ENCODE data around the gene RIC1.

The RIC1 gene

DNA sequence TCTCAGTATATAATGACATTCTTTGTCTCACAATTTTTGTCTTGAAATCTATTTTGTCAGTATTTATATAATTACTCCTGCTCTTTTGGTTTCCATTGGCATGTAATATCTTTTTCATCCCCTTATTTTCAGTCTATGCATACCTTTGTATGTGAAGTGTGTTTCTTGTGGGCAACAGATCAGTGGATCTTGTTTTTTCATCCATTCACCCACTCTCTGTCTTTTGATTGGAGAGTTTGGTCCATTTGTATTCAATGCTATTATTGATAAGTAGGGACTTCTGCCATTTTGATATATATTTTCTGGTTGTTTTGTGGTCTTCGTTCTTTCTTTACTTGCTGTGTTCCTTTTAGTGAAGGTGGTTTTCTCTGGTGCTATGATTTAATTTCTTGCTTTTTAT is 10.9 kb downstream of the RIC1 start:
- H3K4me2 ChIP-seq (ENCODE audit: low read length), result no peak overlapping the region
- no peaks in the 10 kb centered on the region for H3K27me3 ChIP-seq (ENCODE audit: insufficient read depth, low read length)
- no peak overlapping the region for H3K9ac ChIP-seq (ENCODE audit: low read length)
- H3K4me1 ChIP-seq (ENCODE audit: insufficient read depth, low read length, severe bottlenecking), result no peaks in the 10 kb centered on the region
- H4K20me1 ChIP-seq (ENCODE audit: insufficient read depth, low read length), result 0 out of 2 replicates have a peak, but pooled peaks cover 2% of the 10 kb centered on the region
- H3K4me3 ChIP-seq (ENCODE audit: low read depth, low read length, poor library complexity, severe bottlenecking), result no peak overlapping the region
- H3K27ac ChIP-seq (ENCODE audit: low read depth, low read length, poor library complexity, severe bottlenecking), result no peak overlapping the region
- no peak overlapping the region for H2AFZ ChIP-seq (ENCODE audit: low read length)
- peaks cover 100% of the 10 kb centered on the region for H3K79me2 ChIP-seq (ENCODE audit: insufficient read depth, low read length)
- H3K36me3 ChIP-seq (ENCODE audit: insufficient read depth, low read length), result peaks cover 81% of the 10 kb centered on the region
- H3K9me3 ChIP-seq (ENCODE audit: low read length), result peaks cover 35% of the 10 kb centered on the region
- H3K9me2 ChIP-seq (ENCODE audit: low read depth, low read length), result no peaks in the 10 kb centered on the region
- TF ChIP-seq CTCF (IDR thresholded peaks at IDR 0.05; ENCODE audit: low read length) (no peak), EZH2 (IDR thresholded peaks at IDR 0.05; ENCODE audit: borderline replicate concordance, low read length) (no peak)
- no peaks in the 10 kb centered on the region for H3F3A ChIP-seq (ENCODE audit: insufficient read depth, low read length)

DNA sequence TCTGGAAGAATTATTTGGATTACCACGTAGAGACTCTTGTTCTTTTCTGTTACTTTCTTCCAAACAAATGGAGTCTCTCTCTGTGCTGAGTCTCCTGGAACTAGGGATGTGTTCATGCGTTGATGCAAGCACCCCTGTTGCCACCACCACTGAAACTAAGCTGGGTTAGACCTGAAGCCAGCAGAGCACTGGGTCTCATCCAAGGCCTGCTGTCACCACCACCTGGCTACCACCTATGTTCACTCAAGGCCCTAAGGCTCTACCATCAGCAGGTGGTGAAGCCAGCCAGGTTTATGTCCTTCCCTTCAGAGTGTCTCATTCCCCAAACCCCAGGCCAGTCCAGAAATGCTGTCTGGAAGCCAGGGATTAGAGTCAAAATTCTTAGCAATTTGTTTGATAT is 13.3 kb downstream of the RIC1 start:
- no peaks in the 10 kb centered on the region for H3K9me2 ChIP-seq (ENCODE audit: low read depth, low read length)
- H3K9me3 ChIP-seq (ENCODE audit: low read length), result peaks cover 27% of the 10 kb centered on the region
- H3F3A ChIP-seq (ENCODE audit: insufficient read depth, low read length), result no peaks in the 10 kb centered on the region
- H3K9ac ChIP-seq (ENCODE audit: low read length), result no peak overlapping the region
- H3K27me3 ChIP-seq (ENCODE audit: insufficient read depth, low read length), result no peaks in the 10 kb centered on the region
- H3K4me3 ChIP-seq (ENCODE audit: low read depth, low read length, poor library complexity, severe bottlenecking), result no peak overlapping the region
- H3K36me3 ChIP-seq (ENCODE audit: insufficient read depth, low read length), result peaks cover 65% of the 10 kb centered on the region
- no peaks in the 10 kb centered on the region for H3K4me1 ChIP-seq (ENCODE audit: insufficient read depth, low read length, severe bottlenecking)
- no peak overlapping the region for H3K27ac ChIP-seq (ENCODE audit: low read depth, low read length, poor library complexity, severe bottlenecking)
- H2AFZ ChIP-seq (ENCODE audit: low read length), result no peak overlapping the region
- no peak overlapping the region for H3K4me2 ChIP-seq (ENCODE audit: low read length)
- peaks cover 100% of the 10 kb centered on the region for H3K79me2 ChIP-seq (ENCODE audit: insufficient read depth, low read length)
- 0 out of 2 replicates have a peak, but pooled peaks cover 2% of the 10 kb centered on the region for H4K20me1 ChIP-seq (ENCODE audit: insufficient read depth, low read length)
- no peak for TF ChIP-seq EZH2 (IDR thresholded peaks at IDR 0.05; ENCODE audit: borderline replicate concordance, low read length)
- TF ChIP-seq CTCF (IDR thresholded peaks at IDR 0.05; ENCODE audit: low read length), result no peak

- Histone ChIP-seq H3K9ac (ENCODE audit: low read length) (no peak overlapping the region), H3K27ac (ENCODE audit: low read depth, low read length, poor library complexity, severe bottlenecking) (no peak overlapping the region), H2AFZ (ENCODE audit: low read length) (no peak overlapping the region), H3K4me3 (ENCODE audit: low read depth, low read length, poor library complexity, severe bottlenecking) (no peak overlapping the region), H3F3A (ENCODE audit: insufficient read depth, low read length) (no peaks in the 10 kb centered on the region), H3K36me3 (ENCODE audit: insufficient read depth, low read length) (peaks cover 56% of the 10 kb centered on the region), H4K20me1 (ENCODE audit: insufficient read depth, low read length) (0 out of 2 replicates have a peak, but pooled peaks cover 2% of the 10 kb centered on the region), H3K9me2 (ENCODE audit: low read depth, low read length) (no peaks in the 10 kb centered on the region), H3K79me2 (ENCODE audit: insufficient read depth, low read length) (peaks cover 99% of the 10 kb centered on the region), H3K9me3 (ENCODE audit: low read length) (peaks cover 32% of the 10 kb centered on the region), H3K4me2 (ENCODE audit: low read length) (no peak overlapping the region), H3K4me1 (ENCODE audit: insufficient read depth, low read length, severe bottlenecking) (no peaks in the 10 kb centered on the region), H3K27me3 (ENCODE audit: insufficient read depth, low read length) (no peaks in the 10 kb centered on the region)
- TF ChIP-seq CTCF (IDR thresholded peaks at IDR 0.05; ENCODE audit: low read length) (no peak), EZH2 (IDR thresholded peaks at IDR 0.05; ENCODE audit: borderline replicate concordance, low read length) (no peak)
Observed at GRCh38 chr9:5643005-5643624, 14.2 kb downstream of the RIC1 start.
